Lower leg skin (tissue), 4 donors: Measurements from ENCODE around the gene LRRC8A. TPM values are rescaled to one million over a fixed set of nuclear protein-coding genes. Genes with fewer than 3 reads are reported as not detected.

ENCODE experiments used
- DNase-seq, 2 donors: peaks; one replicate each; pipeline ENCODE4 v3.0.0-alpha.2; 2019; ENCODE audit warnings: low spot score in 2 of 2
- H3K4me3 ChIP-seq: fragments of 200-600 bp; sonication (generic); 2 replicates; pipeline ENCODE4 v1.5.1; 2017; ENCODE audit warnings: mild to moderate bottlenecking, low read depth; ENCODE audit not compliant: poor library complexity, severe bottlenecking
- POLR2A ChIP-seq, 2 donors: fragments of 450-650 bp; IDR thresholded peaks; one replicate each; pipeline ENCODE4 v1.6.1; 2016 to 2017; ENCODE audit warnings: antibody characterized with exemption in 2 of 2, mild to moderate bottlenecking in 1 of 2, moderate library complexity in 1 of 2
- WGBS, 2 donors: methylation state at CpG; one replicate each; pipeline ENCODE4 v1.1.5; 2018; 5-methylcytosine and 5-hydroxymethylcytosine counted together
- intact Hi-C: fragments of 100-400 bp; cut with DNase I; formaldehyde crosslinking; loops from one replicate; pipeline ENCODE4 v1.15.0; 2023; ENCODE audit warnings: low total_unique reads
- total RNA-seq, 4 donors: library from RNA; depleted of rRNA; stranded (reverse); fragments of >200 nt; gene quantifications; one replicate each; pipeline ENCODE4 v1.1.0, GENCODE V29; 2016
- TF ChIP-seq, protein P1 (sequence below), 3 donors: fragments of 450-650 bp; IDR thresholded peaks; one replicate each; pipeline ENCODE4 v1.5.1; 2016; ENCODE audit warnings: antibody characterized with exemption in 3 of 3, mild to moderate bottlenecking in 3 of 3, moderate library complexity in 2 of 3

Gene LRRC8A
- 100 to 1,000 TPM in 3 of 4 donors, 10 to 100 TPM in 1; 89.6 to 131 (median 111) TPM for total RNA-seq

DNA sequence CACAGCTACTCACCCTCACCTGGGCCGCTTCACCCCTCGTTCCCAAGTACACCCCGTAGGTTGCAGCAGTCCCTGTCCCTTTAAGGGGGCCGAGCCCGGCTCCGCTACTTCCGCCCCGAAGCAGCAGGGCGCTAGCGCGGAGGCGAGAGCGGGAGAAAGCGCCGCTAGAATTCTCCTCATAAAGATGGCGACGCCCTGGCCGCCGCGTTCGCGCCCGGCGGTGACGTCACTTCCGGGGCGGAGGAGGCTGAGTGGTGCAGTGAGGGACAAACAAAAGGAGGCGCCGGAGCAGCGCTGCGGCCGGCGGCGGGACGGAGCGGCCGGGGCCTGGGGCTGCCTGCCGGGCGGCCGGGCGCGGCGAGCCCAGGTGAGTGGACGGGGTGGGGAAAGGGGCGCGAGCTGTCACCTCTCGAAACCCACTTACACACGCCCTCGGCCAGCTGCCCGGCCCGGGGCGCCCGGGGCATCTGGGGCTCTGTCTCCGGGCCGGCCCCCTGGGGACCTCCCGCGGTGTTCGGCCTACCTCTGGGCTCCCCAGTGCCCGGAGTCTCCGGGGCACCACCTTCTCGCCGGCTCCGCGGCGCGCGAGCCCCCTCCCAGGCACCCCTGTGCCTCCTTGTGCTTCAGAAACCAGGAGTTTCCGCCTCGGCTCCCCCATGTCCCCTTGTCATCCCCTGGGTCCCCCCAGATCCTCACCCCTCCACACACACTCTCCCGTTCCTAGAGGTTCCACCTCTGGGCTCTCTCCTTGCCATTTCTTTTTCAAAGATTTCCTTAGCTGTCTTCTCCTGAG is at the start of gene LRRC8A, which contains the start of gene KYAT1:
TSS of gene LRRC8A (plus strand) at position 250 of the 793 bp plus-strand sequence. CDS start 25,032 bp downstream, outside the sequence.
TSS of gene KYAT1 (minus strand) at position 67 of the 793 bp plus-strand sequence. CDS start 36,545 bp downstream, outside the sequence.
- peak; percentile 96 to 100 for DNase-seq
- intact Hi-C loops, result loop anchor here (5.0 kb wide), 1 partner anchor 145 kb away; the partner anchor contains the start of gene SH3GLB2
- peak within 1 kb of the TSS; percentile 88 for H3K4me3 ChIP-seq
- WGBS, 2 donors, result 0 to 1% methylated on average over 66 of the region's 70 CpGs
- TF ChIP-seq POLR2A (IDR thresholded peaks at IDR 0.05), result no peak
- TF ChIP-seq, protein P1, sequence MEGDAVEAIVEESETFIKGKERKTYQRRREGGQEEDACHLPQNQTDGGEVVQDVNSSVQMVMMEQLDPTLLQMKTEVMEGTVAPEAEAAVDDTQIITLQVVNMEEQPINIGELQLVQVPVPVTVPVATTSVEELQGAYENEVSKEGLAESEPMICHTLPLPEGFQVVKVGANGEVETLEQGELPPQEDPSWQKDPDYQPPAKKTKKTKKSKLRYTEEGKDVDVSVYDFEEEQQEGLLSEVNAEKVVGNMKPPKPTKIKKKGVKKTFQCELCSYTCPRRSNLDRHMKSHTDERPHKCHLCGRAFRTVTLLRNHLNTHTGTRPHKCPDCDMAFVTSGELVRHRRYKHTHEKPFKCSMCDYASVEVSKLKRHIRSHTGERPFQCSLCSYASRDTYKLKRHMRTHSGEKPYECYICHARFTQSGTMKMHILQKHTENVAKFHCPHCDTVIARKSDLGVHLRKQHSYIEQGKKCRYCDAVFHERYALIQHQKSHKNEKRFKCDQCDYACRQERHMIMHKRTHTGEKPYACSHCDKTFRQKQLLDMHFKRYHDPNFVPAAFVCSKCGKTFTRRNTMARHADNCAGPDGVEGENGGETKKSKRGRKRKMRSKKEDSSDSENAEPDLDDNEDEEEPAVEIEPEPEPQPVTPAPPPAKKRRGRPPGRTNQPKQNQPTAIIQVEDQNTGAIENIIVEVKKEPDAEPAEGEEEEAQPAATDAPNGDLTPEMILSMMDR (IDR thresholded peaks at IDR 0.05), result no peak

DNA sequence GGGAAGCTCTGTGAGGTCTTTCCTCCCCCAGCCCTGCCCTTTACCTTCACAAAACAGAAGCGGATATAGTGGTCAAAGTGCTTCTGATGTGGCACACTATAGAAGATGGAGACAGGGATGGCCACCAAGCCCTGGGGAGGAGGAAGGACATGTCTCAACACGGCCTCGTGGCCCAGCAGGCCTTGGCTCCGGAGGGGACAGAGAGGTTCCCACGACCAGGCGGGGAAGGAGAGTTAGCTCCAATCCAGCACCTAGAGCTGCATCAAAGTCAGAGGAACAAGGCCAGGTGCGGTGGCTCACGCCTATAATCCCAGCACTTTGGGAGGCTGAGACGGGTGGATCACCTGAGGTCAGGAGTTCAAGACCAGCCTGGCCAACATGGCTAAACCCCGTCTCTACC is 48.2 kb upstream of the LRRC8A start:
- H3K4me3 ChIP-seq, result no peak overlapping the region
- intact Hi-C loops, result no loop called here
- no peak for TF ChIP-seq POLR2A (IDR thresholded peaks at IDR 0.05)
- TF ChIP-seq, protein P1 (IDR thresholded peaks at IDR 0.05), result no peak
- 91 to 92% methylated on average over 10 of the region's 10 CpGs for WGBS, 2 donors
- no peak for DNase-seq

DNA sequence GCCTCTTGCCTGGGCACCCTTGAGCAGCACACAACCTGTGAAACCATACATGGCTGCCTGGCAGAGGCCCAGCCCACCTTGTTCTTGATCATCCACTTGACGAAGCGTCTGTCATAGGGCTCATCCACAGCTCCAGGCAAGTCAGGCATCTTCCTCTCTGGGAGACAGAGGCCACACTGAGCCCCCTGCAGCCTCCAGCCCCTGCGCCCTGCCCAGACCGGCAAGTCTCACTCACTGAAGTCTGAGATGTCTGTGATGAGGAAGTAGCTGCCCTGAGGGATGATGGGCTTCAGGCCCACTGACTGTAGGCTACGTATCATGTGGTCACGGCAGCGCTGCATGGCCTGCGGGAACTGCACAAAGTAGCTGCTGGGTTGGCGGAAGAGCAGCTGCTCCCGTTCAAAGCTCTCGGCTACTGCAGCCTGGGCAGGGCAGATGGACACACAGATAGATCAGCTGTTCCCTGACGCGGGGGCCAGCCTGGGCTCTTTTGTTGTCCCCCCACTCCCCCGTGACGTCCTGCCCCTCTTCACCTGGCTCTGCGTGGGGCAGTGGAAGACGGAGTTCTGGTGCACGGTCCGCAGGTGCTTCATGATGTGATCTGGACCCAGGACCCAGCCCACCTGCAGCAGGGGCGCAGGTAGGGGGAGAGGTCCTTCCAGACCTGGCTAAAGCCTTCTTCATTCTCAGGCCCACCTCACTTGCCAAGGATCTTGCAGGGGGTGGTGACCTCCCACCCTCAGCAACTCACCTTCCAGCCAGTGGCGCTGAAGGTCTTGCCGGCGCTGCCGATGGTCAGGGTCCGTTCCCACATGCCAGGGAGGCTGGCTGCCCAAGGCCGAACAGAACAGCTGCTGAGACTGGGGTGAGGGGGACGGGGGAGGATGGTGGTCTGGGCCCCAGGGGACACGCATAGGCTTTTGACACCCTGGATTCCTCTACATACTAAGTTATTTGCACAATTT is 46.4 kb upstream of the LRRC8A start:
- H3K4me3 ChIP-seq, result no peak overlapping the region
- 93 to 94% methylated on average over 24 to 25 of the region's 28 CpGs for WGBS, 2 donors
- intact Hi-C loops, result no loop called here
- DNase-seq, result no peak
- TF ChIP-seq POLR2A (IDR thresholded peaks at IDR 0.05), result no peak
- TF ChIP-seq, protein P1 (IDR thresholded peaks at IDR 0.05), result no peak

DNA sequence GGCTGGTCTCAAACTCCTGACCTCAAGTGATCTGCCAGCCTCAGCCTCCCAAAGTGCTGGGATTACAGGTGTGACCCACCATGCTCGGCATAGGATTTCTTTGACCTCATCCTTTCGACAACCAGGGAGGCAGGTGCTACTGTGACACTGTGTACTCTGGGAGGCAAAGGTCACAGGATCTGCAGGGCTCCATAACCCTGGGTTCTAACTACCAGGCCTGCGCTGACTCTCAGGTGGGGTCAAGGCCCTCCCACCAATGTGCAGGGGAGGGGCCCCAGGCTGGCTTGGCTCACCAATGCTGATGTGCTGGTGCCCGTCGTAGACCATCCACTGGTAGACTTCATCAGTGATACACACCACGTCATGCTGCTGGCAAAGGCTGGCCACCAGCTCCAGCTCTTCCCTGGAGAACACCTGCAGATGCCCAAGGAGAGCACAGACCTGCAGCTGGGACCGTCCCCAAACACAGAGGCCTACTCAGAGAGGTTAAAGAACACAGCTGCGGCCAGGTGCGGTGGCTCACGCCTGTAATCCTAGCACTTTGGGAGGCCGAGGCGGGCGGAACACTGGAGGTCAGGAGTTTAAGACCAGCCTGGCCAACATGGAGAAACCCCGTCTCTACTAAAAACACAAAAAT is 45.3 kb upstream of the LRRC8A start:
- no peak overlapping the region for H3K4me3 ChIP-seq
- no peak for TF ChIP-seq POLR2A (IDR thresholded peaks at IDR 0.05)
- TF ChIP-seq, protein P1 (IDR thresholded peaks at IDR 0.05), result no peak
- no peak for DNase-seq
- WGBS, 2 donors, result 95 to 97% methylated on average over 14 of the region's 14 CpGs
- intact Hi-C loops, result no loop called here

DNA sequence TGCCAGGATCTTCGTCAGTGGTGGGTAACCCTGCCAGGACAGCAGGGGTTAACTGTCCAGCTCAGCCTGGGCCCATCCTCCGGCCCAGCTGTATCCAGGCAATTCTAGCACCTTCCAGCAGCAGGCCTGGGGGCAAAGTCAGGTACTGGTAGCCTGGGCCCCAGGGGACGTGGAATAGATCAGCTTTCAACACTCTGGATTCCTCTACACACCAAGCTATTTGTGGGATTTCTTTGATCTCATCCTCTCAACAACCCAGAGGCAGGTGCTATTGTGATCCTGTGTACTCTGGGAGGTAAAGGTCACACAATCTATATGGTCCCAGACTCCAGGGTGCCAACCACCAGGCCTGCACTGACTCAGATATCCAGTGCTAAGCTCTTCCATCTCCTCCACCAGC is 43.6 kb upstream of the LRRC8A start:
- intact Hi-C loops, result no loop called here
- no peak for TF ChIP-seq POLR2A (IDR thresholded peaks at IDR 0.05)
- TF ChIP-seq, protein P1 (IDR thresholded peaks at IDR 0.05), result no peak
- H3K4me3 ChIP-seq, result no peak overlapping the region
- 81 to 84% methylated on average over 3 of the region's 3 CpGs for WGBS, 2 donors
- DNase-seq, result no peak
